HG02623 (cell line): ENCODE data around the gene EVI5.

Source experiments
- ATAC-seq: cut with Tn5 transposase; IDR thresholded peaks from one replicate; pipeline ENCODE4 v1.9.1; 2021; ENCODE audit warnings: moderate library complexity; ENCODE audit not compliant: unreplicated experiment

Gene EVI5

DNA sequence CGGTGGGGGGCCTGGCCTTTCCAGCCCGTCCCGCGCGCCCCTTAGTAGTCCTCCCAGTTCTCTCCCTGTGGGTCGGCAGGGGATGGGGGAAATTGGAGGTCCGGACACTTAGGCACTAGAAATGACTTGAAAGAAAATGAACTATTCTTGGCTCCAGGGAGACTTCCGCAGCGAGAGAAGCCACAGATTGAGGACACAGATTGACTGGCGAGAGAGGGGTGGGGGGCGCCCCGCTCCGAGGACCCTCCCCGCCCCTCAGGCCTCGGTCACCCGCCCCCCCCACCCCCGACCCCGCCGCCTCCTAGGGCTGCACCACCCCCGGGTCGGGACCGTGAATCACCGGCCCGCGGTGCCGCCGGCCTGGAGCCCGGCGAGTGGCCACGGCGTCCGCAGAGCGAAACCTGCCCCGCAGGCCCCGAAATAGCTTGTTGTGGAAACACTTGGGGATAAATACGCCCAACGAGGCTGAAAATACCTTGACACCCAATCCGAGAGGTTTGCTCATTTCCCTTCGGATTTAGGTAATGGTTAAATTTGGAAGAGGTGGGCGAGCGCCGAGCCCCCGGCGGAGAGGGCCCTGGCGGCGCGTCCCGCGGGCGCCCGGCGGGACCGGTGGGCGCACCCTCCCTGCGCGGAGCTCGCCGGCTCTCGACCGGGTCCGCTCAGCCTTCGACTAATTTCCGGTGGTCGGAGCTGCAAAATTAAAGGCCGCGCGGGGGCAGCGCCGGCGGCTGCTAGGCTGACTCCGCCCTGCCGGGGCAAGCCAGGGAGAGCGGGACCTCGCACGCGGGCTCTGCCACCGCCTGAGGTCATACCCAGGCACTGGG is 298.4 kb downstream of the EVI5 start, which contains the start of gene GFI1:
Gene GFI1 (minus strand): TSS at position 675 of the 827 bp plus-strand sequence. CDS start 3,438 bp downstream, outside the sequence.
- peak; percentile 25 for ATAC-seq

DNA sequence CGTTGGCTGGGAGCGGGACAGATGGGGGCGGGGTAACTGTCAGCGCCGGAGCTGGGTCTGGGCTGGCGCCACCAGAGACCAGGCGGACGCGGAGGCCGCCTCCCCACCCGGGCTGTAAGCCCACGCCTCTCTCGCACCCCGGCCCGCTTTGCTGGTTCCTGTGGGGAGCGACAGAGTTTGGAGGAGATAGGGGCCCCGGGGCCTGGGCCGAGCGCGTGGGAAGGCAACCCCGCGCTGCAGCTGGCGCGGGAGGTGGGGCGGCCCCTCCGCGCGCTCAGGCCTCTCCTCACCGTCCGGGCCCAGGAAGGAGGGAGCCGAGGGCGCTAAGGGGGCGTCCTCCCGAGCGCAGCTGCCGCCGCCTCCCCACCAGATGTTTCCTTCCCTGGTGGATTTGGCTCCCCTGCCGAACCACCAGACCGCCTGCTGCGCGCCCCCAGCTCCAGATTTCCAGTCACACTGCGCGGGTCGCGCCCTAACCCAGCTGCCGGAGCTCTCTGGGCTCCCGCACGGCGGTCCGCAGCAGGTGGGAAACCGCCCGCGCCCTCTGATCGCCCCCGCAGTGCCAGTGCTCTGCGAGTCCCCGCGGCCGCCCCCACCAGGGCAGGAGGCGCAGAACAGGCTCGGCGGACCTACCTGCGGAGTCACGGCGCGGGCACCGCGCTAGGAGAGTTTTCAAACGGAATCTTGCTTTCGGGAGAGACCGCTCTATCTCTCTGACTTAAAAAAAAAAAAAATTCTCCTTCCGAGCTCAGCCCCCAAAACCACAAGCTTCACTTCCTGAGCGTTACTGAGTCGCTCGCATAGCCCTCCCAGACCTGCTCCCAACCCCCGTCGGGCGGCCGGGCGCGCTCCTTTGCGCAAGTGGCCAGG is 299.3 kb downstream of the EVI5 start:
- ATAC-seq = peak; percentile 41

DNA sequence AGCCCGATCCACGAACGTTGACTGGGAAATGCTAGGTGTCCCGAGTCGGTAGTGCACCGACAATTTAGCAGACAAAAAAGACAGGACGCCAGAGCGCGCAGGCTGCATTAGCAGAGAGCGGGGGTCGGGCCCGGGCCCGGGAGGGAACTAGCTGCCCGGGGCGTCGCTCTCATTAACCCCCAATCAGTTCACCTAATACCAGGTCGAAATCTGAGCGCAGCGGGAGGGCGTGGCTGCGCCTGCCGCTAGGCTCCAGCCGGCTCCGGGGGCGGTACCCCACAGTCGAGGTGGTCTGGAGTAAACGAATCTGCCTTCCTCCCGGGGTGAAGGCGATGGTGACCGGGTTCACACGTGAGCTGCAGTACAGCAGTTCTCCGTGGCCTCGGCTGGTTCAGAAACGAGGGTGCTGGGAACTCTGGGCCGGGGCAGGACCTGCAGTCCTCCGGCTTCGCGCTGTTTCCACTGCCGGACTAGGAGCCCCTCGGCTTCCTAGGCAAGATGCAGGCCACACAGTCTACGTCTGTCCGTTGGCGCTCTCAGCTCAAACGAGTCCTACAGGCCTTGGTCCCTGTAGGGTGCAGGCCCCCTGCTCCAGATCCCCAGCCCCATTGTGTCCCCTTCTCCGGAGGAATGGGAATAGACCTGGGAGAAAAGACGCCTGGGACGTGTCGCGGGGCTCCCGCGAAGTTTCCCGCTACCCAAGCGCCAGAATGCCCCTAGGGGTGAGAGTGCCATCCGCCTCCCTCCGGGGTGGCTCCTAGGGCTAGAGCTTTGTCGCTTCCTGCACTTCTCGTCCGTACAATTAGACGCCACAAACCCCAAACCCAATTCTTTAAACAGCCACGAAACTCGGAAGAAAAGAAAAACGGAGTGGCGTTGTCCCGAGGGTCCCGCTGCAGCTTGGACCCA is 300.2 kb downstream of the EVI5 start:
- peak; percentile 19 for ATAC-seq

DNA sequence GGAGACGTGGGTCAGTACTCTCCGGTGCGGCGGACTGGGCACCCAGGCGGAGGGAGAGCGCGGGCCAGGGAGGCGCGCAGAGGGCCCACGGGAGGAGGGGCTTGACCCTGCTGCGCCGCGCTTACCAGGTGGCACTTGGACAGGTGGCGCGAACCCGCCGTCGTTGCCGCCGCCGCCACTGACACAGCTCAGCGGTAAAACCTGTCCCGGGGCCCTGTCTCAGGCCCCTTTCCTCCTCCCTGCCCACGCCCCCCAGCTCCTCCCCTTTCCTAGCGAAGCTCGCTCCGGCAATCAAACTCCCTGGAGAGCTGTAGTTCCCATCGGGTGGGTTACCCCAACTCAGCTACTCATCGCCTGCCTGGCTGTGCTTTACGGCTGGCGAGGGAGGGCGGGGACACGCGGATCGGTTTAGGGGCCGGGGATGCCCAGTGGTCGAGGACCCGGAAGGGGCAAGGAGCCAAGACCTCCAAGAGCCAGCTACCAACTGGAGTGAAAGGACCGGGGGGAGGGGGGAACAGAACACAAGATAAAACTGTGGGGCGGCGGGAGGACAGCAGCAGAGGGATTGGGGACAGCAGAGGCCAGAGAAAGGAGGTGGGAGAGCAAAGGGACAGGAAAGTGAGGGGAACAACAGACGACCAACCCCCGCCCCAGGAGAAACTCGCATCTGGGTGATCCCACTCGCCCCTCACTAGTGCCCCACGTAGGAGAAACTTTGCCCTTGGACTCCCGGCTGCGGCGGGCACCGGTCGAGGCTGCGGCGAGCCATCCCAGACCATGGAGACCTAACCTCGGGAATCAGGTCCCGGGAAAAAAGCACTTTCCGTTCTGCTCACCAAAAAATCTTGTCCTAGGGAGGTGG is 301.1 kb downstream of the EVI5 start:
- ATAC-seq = no peak

DNA sequence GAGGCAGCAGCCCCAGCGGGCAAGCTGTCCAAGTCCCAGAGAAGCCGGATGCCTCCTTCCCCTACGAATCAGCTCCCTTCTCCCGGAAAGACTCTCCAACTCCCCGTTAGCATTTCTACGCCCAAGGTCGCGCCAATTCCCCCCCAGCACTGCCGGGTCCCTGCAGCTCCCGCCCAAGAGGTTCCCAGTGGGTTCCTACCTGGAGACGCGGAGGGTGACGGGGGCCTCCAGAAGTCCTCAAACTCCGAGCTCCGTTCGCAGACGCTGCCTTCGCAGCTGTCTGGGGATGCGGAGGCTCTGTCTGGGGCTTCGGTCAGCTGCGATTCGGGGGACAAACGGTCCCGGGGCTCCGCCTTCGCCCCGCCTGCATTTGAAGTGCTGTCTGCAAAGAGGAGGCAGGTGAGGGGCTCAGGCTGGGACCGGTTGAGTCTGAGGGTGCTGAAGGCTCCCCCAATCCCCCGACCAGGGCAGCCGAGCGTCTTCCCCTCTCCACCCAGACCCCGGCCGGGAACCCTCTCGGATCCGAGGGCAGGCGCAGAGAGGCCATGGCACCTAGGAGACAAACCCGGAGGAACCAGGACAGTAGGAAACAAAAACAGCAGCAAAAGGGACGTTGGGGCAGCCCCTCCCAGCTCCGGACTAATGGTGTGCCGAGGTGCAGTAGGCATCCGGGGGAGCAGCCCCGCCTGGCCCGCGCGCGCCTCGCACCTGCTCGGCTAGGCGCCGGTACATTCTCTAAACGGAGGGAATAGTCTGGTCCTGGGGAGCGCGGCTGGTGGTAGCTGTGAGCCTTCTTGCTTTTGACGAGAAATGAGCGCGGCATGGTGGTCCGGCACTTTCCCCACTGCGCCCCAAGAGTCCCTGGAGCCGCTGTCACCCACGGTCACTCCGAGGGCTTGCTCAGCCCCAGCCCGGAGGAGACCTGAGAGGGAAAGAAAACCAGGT is 302.0 kb downstream of the EVI5 start:
- ATAC-seq = no peak

DNA sequence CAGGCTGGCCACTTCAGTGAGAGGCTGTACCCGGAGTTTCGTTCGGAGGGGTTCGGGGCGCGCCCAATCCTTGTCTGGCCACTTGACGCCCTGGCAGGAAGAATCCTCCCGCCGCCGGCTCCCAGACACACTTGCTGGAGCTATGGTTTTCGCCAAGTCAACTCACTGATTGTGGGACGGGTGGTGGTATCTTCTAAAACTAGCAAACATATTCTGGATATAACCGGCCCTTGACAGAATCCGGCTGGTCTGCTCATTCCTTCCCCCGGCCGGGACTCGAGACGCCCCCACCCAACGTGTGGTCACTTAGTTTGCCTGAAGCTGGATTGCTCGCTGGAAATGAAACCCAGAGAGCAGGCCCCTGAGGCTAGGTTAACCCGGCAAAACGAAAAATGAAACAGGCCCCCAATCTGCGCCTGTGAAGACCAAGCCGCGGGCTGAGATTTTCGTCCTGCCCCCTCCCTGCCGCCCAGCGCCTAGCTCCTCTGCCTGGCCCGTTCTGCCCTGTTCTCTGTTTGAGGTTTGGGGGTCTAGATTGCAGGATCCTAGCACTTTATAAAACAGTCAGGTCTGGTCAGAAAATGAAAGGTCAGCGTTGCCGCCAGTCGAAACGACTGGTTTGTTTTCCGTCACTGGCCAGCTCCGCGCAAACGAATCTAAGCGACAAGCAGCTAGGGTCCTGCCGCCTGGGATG is 302.8 kb downstream of the EVI5 start:
- ATAC-seq = no peak

DNA sequence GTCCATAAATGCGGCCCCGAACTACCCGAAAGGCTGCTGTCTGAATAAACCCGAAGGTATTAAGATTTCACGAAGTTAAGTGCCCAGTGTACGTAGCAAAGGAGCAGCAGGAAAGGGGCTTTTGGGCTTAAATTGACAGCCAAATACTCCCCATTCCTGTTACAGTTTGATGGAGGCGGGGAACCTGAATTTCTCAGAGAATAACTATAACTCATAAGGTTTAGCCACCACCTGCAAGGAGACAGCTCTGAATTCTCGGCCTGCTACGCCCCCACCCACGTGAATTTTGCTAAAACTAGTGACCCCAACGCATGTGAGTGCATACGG is 303.3 kb downstream of the EVI5 start:
- ATAC-seq = no peak

DNA sequence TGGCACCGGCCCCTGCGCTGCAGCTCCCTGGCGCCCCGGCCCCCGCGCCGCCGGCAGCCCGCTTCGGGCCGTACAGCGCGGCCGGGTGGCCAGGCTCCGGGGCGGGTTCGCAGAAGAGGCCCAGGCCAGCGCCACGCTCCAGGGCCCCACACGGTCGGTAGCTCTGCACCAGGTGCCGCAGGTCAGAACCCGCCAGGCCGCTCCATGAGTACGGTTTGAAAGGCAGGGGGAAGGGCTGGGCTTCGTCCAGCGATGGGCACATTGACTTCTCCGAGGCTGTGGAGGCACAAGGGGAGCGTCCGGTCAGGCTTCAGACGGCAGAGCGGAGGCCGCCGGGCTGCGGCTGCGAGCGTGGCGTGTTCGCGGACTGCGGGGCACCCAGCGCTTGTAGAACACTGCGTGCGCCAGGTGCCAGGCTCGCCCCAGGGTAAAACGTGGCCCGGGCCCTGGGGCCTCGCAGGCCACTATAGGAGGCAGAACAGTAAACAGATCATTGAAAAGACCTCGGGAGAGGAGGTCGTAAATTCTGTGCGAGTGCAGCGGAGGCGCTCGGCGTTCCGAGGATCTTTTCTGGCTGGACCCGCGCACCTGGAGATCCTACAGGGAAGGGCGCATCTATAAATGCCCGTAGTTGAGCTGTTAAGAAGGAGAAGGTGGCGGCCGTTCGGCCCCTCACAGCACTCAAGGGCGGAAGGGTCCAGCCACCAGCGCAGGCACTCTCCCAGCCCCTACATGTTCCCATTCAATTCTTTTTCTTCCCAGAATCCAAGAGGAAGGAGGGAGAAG is 303.9 kb downstream of the EVI5 start:
- no peak for ATAC-seq

DNA sequence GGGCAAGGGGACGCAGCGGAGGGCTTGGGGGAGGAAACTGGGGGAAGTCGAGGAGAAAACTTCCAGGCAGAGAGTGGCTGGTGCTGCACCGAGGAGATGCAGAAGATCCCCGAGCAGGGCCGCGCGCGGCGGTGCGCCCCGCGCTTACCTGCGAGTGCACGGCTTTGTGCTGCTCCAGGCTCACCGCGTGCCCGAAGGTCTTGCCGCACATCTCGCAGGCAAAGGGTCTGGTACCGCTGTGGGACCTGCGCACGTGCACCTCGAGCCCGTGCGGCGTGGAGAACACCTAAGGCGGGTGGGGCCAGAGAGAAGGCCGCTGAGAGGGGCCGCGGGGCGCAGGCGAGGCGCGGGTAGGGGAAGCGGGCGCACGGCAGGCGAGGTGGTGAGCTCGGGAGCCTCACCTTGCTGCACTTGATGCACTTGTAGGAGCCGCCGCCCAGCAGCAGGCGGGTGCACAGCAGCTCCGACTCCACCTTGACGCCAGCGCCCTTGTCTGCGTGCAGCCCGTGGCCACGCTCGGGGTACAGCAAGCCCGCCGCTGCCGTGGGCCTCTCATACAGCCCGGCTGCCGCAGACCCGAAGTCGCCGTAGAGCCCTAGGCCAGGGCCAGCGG is 304.6 kb downstream of the EVI5 start:
- ATAC-seq = no peak

DNA sequence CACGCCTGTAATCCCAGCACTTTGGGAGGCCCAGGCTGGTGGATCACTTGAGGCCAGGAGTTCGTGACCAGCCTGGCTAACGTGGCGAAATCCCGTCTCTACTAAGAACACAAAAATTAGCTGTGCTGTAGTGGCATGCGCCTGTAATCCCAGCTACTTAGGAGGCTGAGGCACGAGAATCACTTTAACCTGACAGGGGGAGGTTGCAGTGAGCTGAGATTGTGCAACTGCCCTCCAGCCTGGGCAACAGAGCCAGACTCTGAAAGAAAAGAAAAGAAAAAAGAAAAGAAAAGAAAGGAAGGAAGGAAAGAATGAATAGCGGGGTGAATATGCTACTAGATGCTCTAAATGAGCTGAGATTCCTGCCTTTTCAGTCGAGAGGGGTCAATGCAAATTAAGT is 305.3 kb downstream of the EVI5 start:
- no peak for ATAC-seq

DNA sequence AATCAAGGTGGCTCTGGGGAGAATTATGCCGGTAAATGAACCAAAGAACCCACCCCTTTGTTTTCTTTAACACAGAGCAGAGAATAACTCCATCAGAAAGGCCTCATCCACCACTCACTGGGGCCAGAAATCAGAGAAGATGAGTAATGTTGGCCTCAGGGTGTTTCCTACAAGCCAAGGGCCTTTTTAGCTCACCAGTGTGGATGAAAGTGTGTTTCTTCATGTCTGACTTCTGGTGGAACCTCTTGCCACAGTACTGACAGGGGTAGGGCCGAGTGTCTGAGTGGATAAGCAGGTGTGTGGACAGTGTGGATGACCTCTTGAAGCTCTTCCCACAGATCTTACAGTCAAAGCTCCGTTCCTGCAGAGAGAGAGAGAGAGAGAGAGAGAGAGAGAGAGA is 306.5 kb downstream of the EVI5 start:
- ATAC-seq = no peak

DNA sequence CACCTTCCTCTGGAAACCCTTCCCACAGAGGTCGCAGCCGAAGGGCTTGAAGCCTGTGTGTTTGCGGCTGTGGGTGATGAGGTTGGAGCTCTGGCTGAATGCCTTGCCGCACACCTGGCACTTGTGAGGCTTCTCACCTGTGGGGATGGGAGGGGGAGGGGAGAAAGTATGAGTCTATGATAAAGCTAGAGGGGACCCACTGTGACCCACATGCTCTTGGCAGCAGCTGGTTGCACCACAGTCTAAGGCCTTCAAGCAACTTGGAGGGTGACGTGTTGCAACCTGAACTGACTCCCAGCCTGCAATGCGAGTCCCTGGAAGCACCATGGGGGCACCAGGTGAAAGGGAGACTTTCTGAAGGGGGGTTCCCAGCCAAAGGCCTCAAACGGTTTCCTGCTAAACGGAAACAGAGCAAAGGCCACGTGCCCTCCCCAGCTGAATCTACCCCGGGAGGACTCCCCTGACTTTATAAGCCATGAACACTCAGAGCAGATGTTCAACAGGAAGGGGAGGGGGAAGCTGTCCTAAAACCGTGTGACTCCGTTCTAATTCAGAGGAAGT is 308.8 kb downstream of the EVI5 start:
- ATAC-seq = peak; percentile 33

DNA sequence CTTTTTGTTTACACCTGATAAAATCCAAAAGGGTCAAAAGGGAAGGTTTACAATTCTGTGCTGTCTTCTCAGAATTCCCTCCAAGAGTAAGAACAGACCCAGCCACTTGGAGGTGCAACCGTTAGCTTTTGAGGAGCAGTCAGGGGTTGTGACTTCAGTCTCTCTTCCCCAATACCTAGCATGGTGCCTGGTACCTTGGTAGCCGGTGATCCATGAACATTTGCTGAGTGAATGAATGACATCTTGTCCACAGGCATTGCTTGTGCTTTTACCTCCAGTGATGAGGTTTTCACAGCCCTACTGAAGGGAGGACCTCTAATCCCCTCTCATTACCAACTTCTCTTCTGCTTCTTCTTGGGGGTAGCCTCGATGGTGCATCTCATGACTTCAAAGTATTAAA is 309.9 kb downstream of the EVI5 start:
- no peak for ATAC-seq

DNA sequence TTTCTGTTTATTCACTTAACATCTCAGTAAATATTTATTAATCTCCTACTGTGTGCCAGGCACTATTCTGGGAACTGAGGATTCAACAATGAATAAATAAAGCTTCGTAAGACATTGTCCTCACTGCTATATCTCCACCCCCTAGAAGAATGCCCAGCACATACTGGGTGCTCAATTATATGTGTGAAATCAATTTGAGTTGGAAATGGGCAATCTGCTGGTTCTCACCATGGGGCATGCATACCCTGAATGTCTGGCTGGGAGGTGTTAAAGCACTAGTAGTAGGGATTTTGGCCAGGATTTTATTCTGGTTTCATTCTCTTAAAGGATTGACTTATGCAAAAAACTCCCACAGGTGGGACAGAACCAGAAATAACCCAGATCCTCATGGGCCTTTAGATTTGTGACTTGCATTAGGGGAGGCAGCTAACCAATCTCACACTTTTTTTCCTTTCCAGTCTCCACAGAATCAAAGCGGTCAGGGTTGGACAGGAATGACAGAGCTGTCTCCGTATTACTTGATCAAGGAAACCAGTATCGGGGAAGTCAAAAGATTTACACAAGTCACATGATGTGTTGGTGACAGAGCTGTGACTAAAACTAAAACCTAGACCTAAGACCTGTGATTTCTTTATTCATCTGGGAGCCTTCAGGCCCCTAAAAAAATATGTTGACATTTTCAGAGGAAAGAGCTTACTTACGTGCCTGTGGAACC is 311.0 kb downstream of the EVI5 start:
- peak; percentile 61 for ATAC-seq

DNA sequence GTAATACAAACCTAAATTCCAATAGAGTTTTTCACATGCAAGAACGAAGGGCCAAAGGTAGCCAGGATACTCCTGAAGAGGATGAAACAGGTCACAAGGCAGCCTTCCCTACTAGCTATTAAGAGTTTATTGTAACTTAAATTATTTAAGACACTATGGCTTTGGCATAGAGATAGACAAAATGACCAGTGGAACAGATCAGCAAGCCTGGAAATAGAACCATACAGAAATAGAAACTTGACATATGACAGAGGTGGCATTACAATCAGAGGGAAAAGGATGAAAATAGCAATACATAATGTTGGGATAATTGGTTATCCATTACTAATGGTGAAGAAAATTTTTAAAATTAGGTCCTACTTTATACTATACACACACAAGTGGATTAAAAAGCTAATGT is 314.7 kb downstream of the EVI5 start:
- no peak for ATAC-seq

DNA sequence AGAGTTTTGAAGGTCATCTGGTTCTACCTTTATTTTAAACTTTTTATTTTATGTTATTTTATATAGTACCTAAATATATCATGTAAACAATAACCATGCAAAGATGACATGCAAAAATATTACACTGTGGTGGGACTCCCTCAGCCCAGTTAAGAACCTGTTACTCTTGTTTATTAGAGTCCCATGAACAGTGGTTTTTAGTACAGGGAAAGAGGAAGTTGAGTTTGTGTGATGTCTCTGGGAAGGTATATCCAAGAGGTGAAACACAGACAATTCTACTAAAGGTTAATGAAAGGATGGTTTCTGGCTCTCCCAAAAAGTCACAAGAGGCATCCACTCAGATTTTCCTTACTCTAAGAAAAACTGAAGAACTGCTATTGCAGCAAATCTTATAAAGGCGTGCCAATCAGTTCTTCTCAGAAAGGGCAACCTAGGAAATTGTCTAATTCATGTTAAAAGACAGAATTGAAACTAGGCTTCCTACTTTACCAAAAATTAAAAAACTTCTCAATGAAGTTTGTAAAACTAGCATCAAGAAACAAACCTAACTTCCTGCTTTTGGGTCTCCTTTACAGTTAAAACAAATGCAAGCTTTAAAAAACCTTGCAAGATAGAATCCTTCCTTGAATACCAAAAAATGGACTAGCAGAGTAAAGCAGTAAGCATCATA is 318.1 kb downstream of the EVI5 start:
- no peak for ATAC-seq
